GM21576 (cell line): ENCODE data around the gene RNF32.
"Not testable (repeated sequence)": the region's sequence is repeated elsewhere in the genome, so short reads cannot be mapped to it uniquely, and the experiment has no call there.

ENCODE experiments used
- ATAC-seq: cut with Tn5 transposase; IDR thresholded peaks from one replicate; pipeline ENCODE4 v1.9.1; 2021; ENCODE audit warnings: mild to moderate bottlenecking, moderate library complexity; ENCODE audit not compliant: unreplicated experiment

RNF32 gene

GRCh38 chr7:156673454-156673853 is 32.9 kb downstream of the RNF32 start:
- no peak for ATAC-seq

- no peak for ATAC-seq
These were observed 33.3 kb downstream of the RNF32 start for GRCh38 chr7:156673902-156674301.

- ATAC-seq, result no peak
These were observed 35.1 kb downstream of the RNF32 start for GRCh38 chr7:156675721-156676120.

- no peak for ATAC-seq
These were observed 35.7 kb downstream of the RNF32 start for GRCh38 chr7:156676263-156676662.

GRCh38 chr7:156677374-156678054 is 36.9 kb downstream of the RNF32 start:
- no peak for ATAC-seq

GRCh38 chr7:156680281-156680680 is 39.7 kb downstream of the RNF32 start:
- ATAC-seq, result no peak

- ATAC-seq, result no peak
These were observed 42.4 kb downstream of the RNF32 start for GRCh38 chr7:156682928-156683327.

- no peak for ATAC-seq
These were observed 43.7 kb downstream of the RNF32 start for GRCh38 chr7:156684251-156684650.

- ATAC-seq, result no peak
These were observed 44.1 kb downstream of the RNF32 start for GRCh38 chr7:156684661-156685060.

GRCh38 chr7:156691764-156692163 is 51.2 kb downstream of the RNF32 start:
- no peak for ATAC-seq

- ATAC-seq, result no peak
These were observed 52.3 kb downstream of the RNF32 start for GRCh38 chr7:156692849-156693248.

- ATAC-seq, result no peak
These were observed 53.1 kb downstream of the RNF32 start for GRCh38 chr7:156693627-156694026.

- ATAC-seq, result not testable (repeated sequence)
These were observed 56.7 kb downstream of the RNF32 start for GRCh38 chr7:156697283-156697682.

GRCh38 chr7:156698512-156698911 is 57.9 kb downstream of the RNF32 start:
- not testable (repeated sequence) for ATAC-seq

GRCh38 chr7:156701787-156702186 is 61.2 kb downstream of the RNF32 start:
- ATAC-seq, result not testable (repeated sequence)

- ATAC-seq, result no peak
These were observed 61.8 kb downstream of the RNF32 start for GRCh38 chr7:156702399-156702798.

GRCh38 chr7:156703209-156703608 is 62.6 kb downstream of the RNF32 start:
- ATAC-seq, result no peak

- no peak for ATAC-seq
These were observed 63.4 kb downstream of the RNF32 start for GRCh38 chr7:156703773-156704482.

- ATAC-seq, result no peak
These were observed 81.7 kb downstream of the RNF32 start for GRCh38 chr7:156722043-156722826.

GRCh38 chr7:156725073-156725472 is 84.5 kb downstream of the RNF32 start:
- ATAC-seq, result no peak

- ATAC-seq, result no peak
These were observed 85.4 kb downstream of the RNF32 start for GRCh38 chr7:156725936-156726335.
